ENCODE results near the gene MAP2K5.

The MAP2K5 gene

DNA sequence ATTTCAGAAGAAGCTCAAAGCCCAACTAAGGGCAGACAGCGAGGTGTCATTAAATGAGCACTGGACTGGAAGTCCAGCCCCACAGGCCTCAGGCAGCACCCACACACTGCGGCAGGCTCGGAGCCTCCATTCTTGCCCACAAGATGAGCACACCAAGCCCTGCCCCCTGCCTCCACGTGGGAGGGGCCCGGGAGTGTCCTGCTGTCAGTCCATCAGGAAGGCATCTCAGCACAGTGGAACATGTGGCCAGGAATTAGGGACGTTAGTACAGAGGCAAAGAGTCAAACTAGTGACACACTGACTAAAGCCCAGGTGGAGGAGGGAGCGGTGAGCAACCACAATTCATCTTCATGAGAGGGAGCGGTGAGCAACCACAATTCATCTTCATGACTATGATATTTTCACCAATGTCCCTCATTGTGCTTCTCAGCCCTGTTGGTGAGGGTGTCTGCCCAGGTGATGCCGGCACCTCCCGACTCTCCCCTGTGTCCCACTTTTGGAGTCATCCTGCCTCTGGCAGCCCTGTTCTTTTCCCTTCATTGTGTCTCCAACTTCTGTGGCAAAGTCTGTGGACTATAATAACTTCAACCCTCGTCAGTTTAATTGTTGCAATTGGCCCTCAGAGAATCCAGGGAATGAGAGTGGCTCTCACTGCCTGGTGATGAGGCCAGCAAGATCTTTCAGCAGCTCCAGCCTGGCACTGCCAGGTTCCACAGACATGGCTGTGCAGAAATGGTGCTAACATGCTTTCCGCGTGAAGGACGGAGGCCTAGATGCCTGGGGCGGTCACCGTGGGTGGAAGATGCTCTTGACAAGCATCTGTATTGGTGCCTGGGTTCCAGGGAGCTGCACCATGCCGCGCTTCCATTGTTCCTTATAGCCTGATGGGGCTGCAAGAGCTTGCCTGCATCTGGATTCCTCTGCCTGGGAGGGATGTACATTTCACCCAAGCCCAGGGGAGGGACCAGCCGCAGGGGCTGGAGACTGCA lies 259.7 kb downstream of the MAP2K5 start:
- WGBS, 2 donors (ENCODE audit: extremely low coverage in 2 of 2, insufficient read length in 2 of 2, insufficient replicate concordance in 1 of 2) = no CpG with 5 or more reads among the region's 19 CpGs
- H3K9ac ChIP-seq (ENCODE audit: low read depth, low read length, poor library complexity) = peak overlapping the region; percentile 24
- DNase-seq (ENCODE audit: low spot score) = no peak

DNA sequence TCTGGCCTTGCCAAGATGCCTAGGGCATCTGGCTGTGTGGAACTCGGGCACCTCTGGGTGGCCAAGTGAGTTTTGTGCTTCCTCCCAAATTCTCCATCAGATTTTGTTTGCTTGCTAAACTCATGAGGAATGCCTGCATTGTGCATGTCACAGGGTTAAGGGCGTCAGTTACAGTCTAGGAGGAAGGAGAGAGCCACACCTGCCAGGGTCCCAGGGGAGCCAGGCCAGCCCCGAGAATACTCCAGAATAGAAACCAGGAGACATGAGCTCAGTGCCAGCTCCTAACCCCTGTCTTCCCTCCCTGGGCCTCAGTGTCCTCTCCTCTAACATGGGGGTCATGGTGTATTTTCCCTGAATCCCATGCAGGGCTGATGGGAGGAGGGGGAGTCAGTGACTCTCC lies 260.8 kb downstream of the MAP2K5 start:
- Histone ChIP-seq H2AK5ac (ENCODE audit: low read depth, low read length) (peak overlapping the region; percentile 58), H3K79me1 (ENCODE audit: low read depth, low read length) (no peaks in the 10 kb centered on the region), H3K4me2 (ENCODE audit: insufficient read depth, low read length, poor library complexity, severe bottlenecking) (no peak overlapping the region), H2BK15ac (ENCODE audit: low read length) (no peak overlapping the region), H3K9ac (ENCODE audit: low read depth, low read length, poor library complexity) (no peak overlapping the region), H3K36me3 (replicated peaks in 1 of 2; ENCODE audit: control insufficient read depth in 2 of 2, insufficient read depth in 2 of 2, low read length in 2 of 2) (no peaks in the 10 kb centered on the region), H2BK120ac (ENCODE audit: low read depth, low read length) (no peak overlapping the region), H4K8ac (ENCODE audit: low read depth, low read length) (no peak overlapping the region), H3K27me3 (ENCODE audit: control insufficient read depth in 3 of 3, insufficient read depth in 3 of 3, low read depth in 1 of 3, low read length in 3 of 3) (no peaks in the 10 kb centered on the region), H2BK12ac (ENCODE audit: low read length) (no peak overlapping the region), H3K4ac (ENCODE audit: low read length) (no peak overlapping the region), H4K91ac (ENCODE audit: low read depth, low read length, poor library complexity) (no peak overlapping the region), H3K4me1 (ENCODE audit: control insufficient read depth in 2 of 2, insufficient read depth in 1 of 2, low read depth in 1 of 2, low read length in 2 of 2) (peaks cover 22 to 29% of the 10 kb centered on the region in 2 donors), H3K18ac (ENCODE audit: low read length) (peak overlapping the region; percentile 24), H2AFZ (ENCODE audit: low read length) (no peak overlapping the region), H2BK5ac (ENCODE audit: low read length) (no peak overlapping the region), H3K4me3 (ENCODE audit: low read length in 2 of 2) (no peak overlapping the region), H3K9me3 (replicated peaks in 1 of 2; ENCODE audit: control insufficient read depth in 2 of 2, insufficient read depth in 1 of 2, low read depth in 1 of 2, low read length in 2 of 2) (no peaks in the 10 kb centered on the region), H3K14ac (ENCODE audit: low read length) (no peak overlapping the region), H3K27ac (replicated peaks; ENCODE audit: low read length) (no peak overlapping the region), H3K23ac (ENCODE audit: low read depth, low read length, poor library complexity) (no peak overlapping the region)
- no CpG with 5 or more reads among the region's 3 CpGs for WGBS, 2 donors (ENCODE audit: extremely low coverage in 2 of 2, insufficient read length in 2 of 2, insufficient replicate concordance in 1 of 2)
- no peak for DNase-seq (ENCODE audit: low spot score)

More for the DNA sequence above, 259.7 kb downstream of the MAP2K5 start:
- H3K9me3 ChIP-seq (replicated peaks in 1 of 2; ENCODE audit: control insufficient read depth in 2 of 2, insufficient read depth in 1 of 2, low read depth in 1 of 2, low read length in 2 of 2) = no peaks in the 10 kb centered on the region
- no peak overlapping the region for H2BK120ac ChIP-seq (ENCODE audit: low read depth, low read length)
- H3K23ac ChIP-seq (ENCODE audit: low read depth, low read length, poor library complexity) = no peak overlapping the region
- H4K91ac ChIP-seq (ENCODE audit: low read depth, low read length, poor library complexity) = no peak overlapping the region
- no peak overlapping the region for H3K14ac ChIP-seq (ENCODE audit: low read length)
- peak overlapping the region; percentile 11 for H3K18ac ChIP-seq (ENCODE audit: low read length)
- no peak overlapping the region for H3K4me3 ChIP-seq (ENCODE audit: low read length in 2 of 2)
- no peak overlapping the region for H4K8ac ChIP-seq (ENCODE audit: low read depth, low read length)
- H2BK12ac ChIP-seq (ENCODE audit: low read length) = no peak overlapping the region
- no peaks in the 10 kb centered on the region for H3K27me3 ChIP-seq (ENCODE audit: control insufficient read depth in 3 of 3, insufficient read depth in 3 of 3, low read depth in 1 of 3, low read length in 3 of 3)
- H2BK15ac ChIP-seq (ENCODE audit: low read length) = no peak overlapping the region
- peaks cover 22 to 29% of the 10 kb centered on the region in 2 donors for H3K4me1 ChIP-seq (ENCODE audit: control insufficient read depth in 2 of 2, insufficient read depth in 1 of 2, low read depth in 1 of 2, low read length in 2 of 2)
- no peaks in the 10 kb centered on the region for H3K36me3 ChIP-seq (replicated peaks in 1 of 2; ENCODE audit: control insufficient read depth in 2 of 2, insufficient read depth in 2 of 2, low read length in 2 of 2)
- no peak overlapping the region for H3K4me2 ChIP-seq (ENCODE audit: insufficient read depth, low read length, poor library complexity, severe bottlenecking)
- no peak overlapping the region for H3K4ac ChIP-seq (ENCODE audit: low read length)
- no peak overlapping the region for H2AK5ac ChIP-seq (ENCODE audit: low read depth, low read length)
- no peak overlapping the region for H2AFZ ChIP-seq (ENCODE audit: low read length)
- H3K27ac ChIP-seq (replicated peaks; ENCODE audit: low read length) = no peak overlapping the region
- no peaks in the 10 kb centered on the region for H3K79me1 ChIP-seq (ENCODE audit: low read depth, low read length)
- no peak overlapping the region for H2BK5ac ChIP-seq (ENCODE audit: low read length)

DNA sequence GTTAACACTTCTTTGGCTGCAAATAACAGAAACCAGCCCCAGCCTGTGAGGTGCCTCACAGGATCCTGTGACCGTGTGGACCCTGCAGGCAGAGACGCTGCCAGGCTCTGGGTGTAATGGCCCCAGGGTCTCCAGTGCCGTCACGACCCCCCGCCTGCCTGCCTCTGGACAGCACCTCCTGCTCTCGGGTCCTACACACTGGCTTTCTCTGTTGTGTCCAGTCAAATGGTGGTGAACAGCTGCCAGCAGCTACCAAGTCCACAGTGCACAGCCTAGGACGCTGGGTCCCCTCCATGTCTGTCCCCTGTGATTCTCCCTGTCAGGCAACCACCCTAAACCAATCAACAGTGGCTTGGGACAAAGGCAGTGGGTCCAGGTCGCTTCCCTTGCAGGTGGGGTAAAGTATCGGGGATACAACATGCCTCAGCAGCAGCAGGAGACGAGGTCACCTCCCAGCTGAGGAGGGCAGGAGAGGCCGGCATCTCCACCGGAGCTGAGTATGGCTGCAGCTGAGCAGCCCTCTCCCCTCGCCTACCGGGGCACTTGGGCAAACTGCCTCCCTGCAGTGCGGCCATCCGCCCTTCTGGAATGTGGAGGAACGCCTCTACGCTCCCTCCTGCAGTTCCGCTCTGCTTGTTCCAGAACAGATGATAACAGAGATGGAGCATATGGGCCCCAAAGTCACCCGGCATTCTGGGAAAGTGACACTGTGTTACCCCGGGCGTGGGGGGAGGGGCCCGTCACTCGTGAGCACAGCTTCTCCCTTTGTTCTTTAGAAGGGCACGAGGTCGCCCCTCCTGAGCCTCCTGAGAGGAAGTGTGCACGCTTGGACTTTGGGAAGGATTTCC lies 261.7 kb downstream of the MAP2K5 start:
- Histone ChIP-seq H4K8ac (ENCODE audit: low read depth, low read length) (no peak overlapping the region), H3K4ac (ENCODE audit: low read length) (no peak overlapping the region), H3K9ac (ENCODE audit: low read depth, low read length, poor library complexity) (no peak overlapping the region), H3K27ac (replicated peaks; ENCODE audit: low read length) (no peak overlapping the region), H3K4me2 (ENCODE audit: insufficient read depth, low read length, poor library complexity, severe bottlenecking) (peak overlapping the region; percentile 32), H2AFZ (ENCODE audit: low read length) (peak overlapping the region; percentile 67), H2BK5ac (ENCODE audit: low read length) (no peak overlapping the region), H4K91ac (ENCODE audit: low read depth, low read length, poor library complexity) (no peak overlapping the region), H2BK15ac (ENCODE audit: low read length) (peak overlapping the region; percentile 34), H2BK12ac (ENCODE audit: low read length) (peak overlapping the region; percentile 11), H3K18ac (ENCODE audit: low read length) (peak overlapping the region; percentile 88), H3K27me3 (ENCODE audit: control insufficient read depth in 3 of 3, insufficient read depth in 3 of 3, low read depth in 1 of 3, low read length in 3 of 3) (no peaks in the 10 kb centered on the region), H2BK120ac (ENCODE audit: low read depth, low read length) (no peak overlapping the region), H2AK5ac (ENCODE audit: low read depth, low read length) (peak overlapping the region; percentile 58), H3K23ac (ENCODE audit: low read depth, low read length, poor library complexity) (no peak overlapping the region), H3K14ac (ENCODE audit: low read length) (no peak overlapping the region), H3K4me1 (ENCODE audit: control insufficient read depth in 2 of 2, insufficient read depth in 1 of 2, low read depth in 1 of 2, low read length in 2 of 2) (peaks cover 22 to 29% of the 10 kb centered on the region in 2 donors), H3K4me3 (ENCODE audit: low read length in 2 of 2) (no peak overlapping the region), H3K9me3 (replicated peaks in 1 of 2; ENCODE audit: control insufficient read depth in 2 of 2, insufficient read depth in 1 of 2, low read depth in 1 of 2, low read length in 2 of 2) (no peaks in the 10 kb centered on the region), H3K79me1 (ENCODE audit: low read depth, low read length) (no peaks in the 10 kb centered on the region), H3K36me3 (replicated peaks in 1 of 2; ENCODE audit: control insufficient read depth in 2 of 2, insufficient read depth in 2 of 2, low read length in 2 of 2) (no peaks in the 10 kb centered on the region)
- DNase-seq (ENCODE audit: low spot score) = no peak
- no CpG with 5 or more reads among the region's 27 CpGs for WGBS, 2 donors (ENCODE audit: extremely low coverage in 2 of 2, insufficient read length in 2 of 2, insufficient replicate concordance in 1 of 2)

All from neuronal stem cell (in vitro differentiated cells).